RWPE1 (cell line): ENCODE measurements around the gene ANKMY2.

Experiments used
- CTCF ChIA-PET: fragments of 350-600 bp; sonication (Branson Sonifier 250); formaldehyde crosslinking; extraction: SDS; loops from one replicate; lab custom pipeline; 2021; lab: Yijun Ruan, JAX
- POLR2A ChIA-PET: fragments of 400-600 bp; formaldehyde crosslinking; extraction: SDS; loops from one replicate; lab custom pipeline; 2020; ENCODE audit warnings: antibody characterized with exemption; ENCODE audit not compliant: low non-redundant PET; lab: Yijun Ruan, JAX
- DNase-seq: peaks from one replicate; pipeline ENCODE4 v3.0.0; 2012; ENCODE audit warnings: low spot score
- H3K27ac ChIP-seq: fragments of 450-650 bp; 2 replicates; pipeline ENCODE4 v1.5.1; 2017
- CTCF ChIP-seq: fragments of 450-650 bp; conservative IDR thresholded peaks from 2 replicates; pipeline ENCODE4 v1.5.1; 2017; ENCODE audit warnings: low read depth, mild to moderate bottlenecking

Gene ANKMY2

GRCh38 chr7:16589881-16590280, 55.7 kb downstream of the ANKMY2 start:
- H3K27ac ChIP-seq, result no peak overlapping the region
- POLR2A ChIA-PET, result no interaction called here
- CTCF ChIA-PET, result no interaction called here

GRCh38 chr7:16587790-16588189, 57.8 kb downstream of the ANKMY2 start:
- no peak overlapping the region for H3K27ac ChIP-seq
- POLR2A ChIA-PET, result no interaction called here
- DNase-seq, result no peak
- CTCF ChIA-PET, result no interaction called here
- no peak for TF ChIP-seq CTCF

More at GRCh38 chr7:16589881-16590280, 55.7 kb downstream of the ANKMY2 start:
- no peak for DNase-seq
- TF ChIP-seq CTCF, result no peak

- ChIA-PET CTCF (no interaction called here), POLR2A (no interaction called here)
- H3K27ac ChIP-seq, result no peak overlapping the region
- no peak for TF ChIP-seq CTCF
- no peak for DNase-seq
These were observed 58.4 kb downstream of the ANKMY2 start for GRCh38 chr7:16587129-16587528.

GRCh38 chr7:16586081-16586874, 59.3 kb downstream of the ANKMY2 start:
- TF ChIP-seq CTCF, result no peak
- POLR2A ChIA-PET, result no interaction called here
- no peak for DNase-seq
- CTCF ChIA-PET, result no interaction called here
- no peak overlapping the region for H3K27ac ChIP-seq

GRCh38 chr7:16585540-16585939, 60.0 kb downstream of the ANKMY2 start:
- ChIA-PET CTCF (no interaction called here), POLR2A (no interaction called here)
- H3K27ac ChIP-seq, result no peak overlapping the region
- TF ChIP-seq CTCF, result no peak
- DNase-seq, result no peak

- no peak for TF ChIP-seq CTCF
- DNase-seq, result no peak
- POLR2A ChIA-PET, result no interaction called here
- no peak overlapping the region for H3K27ac ChIP-seq
- CTCF ChIA-PET, result interaction anchor here (0.6 kb wide), 1 partner anchor 46 kb away, joined by 3 read pairs; no protein-coding TSS in a partner anchor
These were observed 61.7 kb downstream of the ANKMY2 start for GRCh38 chr7:16583834-16584233.
